IMR-90 (cell line): ENCODE data around the gene VOPP1.

Experiments used
- CTCF ChIP-seq: conservative IDR thresholded peaks from 2 replicates; pipeline ENCODE4 v1.5.1; 2012; ENCODE audit warnings: mild to moderate bottlenecking, low read depth, low read length, improper control_type of control experiment
- MXI1 ChIP-seq: IDR thresholded peaks from 2 replicates; pipeline ENCODE4 v1.6.1; 2012; ENCODE audit warnings: low read depth, mild to moderate bottlenecking, low read length, moderate library complexity, borderline replicate concordance
- RAD21 ChIP-seq: IDR thresholded peaks from 2 replicates; pipeline ENCODE4 v1.6.1; 2012; ENCODE audit warnings: low read length, improper control_type of control experiment

GRCh38 chr7:55439627-55440026, 132.7 kb downstream of the VOPP1 start:
- TF ChIP-seq MXI1 (no peak), CTCF (no peak), RAD21 (no peak)
